B cell (primary cell): ENCODE data around the gene SNCB.

Experiments used
- CTCF ChIP-seq: fragments of 200-600 bp; IDR thresholded peaks from one replicate; pipeline ENCODE4 v1.8.0; 2022; ENCODE audit warnings: antibody characterized with exemption, mild to moderate bottlenecking
- EZH2 ChIP-seq: IDR thresholded peaks from 2 replicates; pipeline ENCODE4 v1.6.1; 2012; ENCODE audit warnings: borderline replicate concordance, low read depth, mild to moderate bottlenecking, moderate library complexity, low read length; ENCODE audit not compliant: insufficient read depth, poor library complexity, severe bottlenecking

DNA sequence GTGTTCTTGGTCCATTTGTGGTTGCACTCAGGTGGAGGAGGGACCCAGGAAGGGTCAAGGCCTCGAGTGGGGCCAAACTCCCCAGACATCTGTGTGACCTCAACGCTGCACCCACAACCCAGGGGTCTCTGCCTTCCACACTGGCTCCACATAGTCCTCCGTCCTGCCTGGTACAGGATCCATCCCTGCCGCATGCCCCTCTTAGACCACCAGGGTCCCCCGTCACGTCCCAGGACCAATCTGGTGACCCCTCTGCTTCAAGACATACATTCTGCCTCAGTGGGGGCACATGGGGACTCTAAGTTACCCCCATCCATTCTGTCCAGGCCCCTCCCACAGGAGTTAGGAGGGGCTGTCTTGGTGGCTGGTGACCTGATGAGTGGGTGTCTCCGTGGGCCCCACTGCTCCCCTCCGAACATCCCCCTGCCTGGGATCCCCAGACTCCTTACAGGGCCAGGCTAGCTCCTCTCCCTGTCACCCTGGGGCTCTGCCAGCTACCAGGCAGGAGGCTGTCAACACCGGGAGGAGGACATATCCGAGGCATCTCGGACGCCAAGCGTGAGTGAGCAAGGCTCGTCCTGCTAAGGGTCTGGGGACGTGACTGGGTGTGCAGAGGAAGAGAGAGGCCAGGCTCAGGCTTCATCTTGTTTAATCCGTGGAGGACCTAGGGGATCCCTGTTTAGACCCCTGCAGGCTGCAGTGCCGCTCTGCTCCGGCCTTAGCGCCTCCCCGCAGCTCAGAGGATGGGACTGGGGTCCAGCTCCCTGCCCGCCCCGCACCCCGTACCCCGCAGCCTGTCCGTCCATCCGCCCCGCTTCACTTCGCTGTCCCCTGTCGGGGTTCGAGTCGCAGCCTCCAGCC is 49.3 kb upstream of the SNCB start:
- TF ChIP-seq CTCF (no peak), EZH2 (no peak)
